Liver (tissue), 9 donors: ENCODE results near the gene STX19. TPM values are rescaled to one million over a fixed set of nuclear protein-coding genes. Genes with fewer than 3 reads are reported as not detected.

Experiments used
- DNase-seq: peaks from one replicate; pipeline ENCODE4 v3.0.0-alpha.2; 2017; ENCODE audit warnings: low spot score
- H3K27ac ChIP-seq, 2 donors: one replicate each; pipeline ENCODE4 v1.7.0; 2013; ENCODE audit warnings: inconsistent platforms in 2 of 2, low read length in 2 of 2, control low read depth in 1 of 2, low read depth in 1 of 2, mild to moderate bottlenecking in 1 of 2
- H3K27me3 ChIP-seq, 4 donors: one replicate each; pipeline versions ENCODE4 v1.6.1 to v1.7.0; 2013; ENCODE audit warnings: low read length in 3 of 4, inconsistent platforms in 1 of 4, mild to moderate bottlenecking in 1 of 4, moderate library complexity in 1 of 4; ENCODE audit not compliant: control insufficient read depth in 4 of 4, insufficient read depth in 4 of 4
- H3K36me3 ChIP-seq, 4 donors: one replicate each; pipeline versions ENCODE4 v1.6.1 to v1.7.0; 2013; ENCODE audit warnings: low read length in 3 of 4, mild to moderate bottlenecking in 3 of 4, low read depth in 1 of 4, moderate library complexity in 1 of 4; ENCODE audit not compliant: control insufficient read depth in 4 of 4, insufficient read depth in 3 of 4
- H3K4me1 ChIP-seq, 4 donors: one replicate each; pipeline versions ENCODE4 v1.6.1 to v1.7.0; 2013; ENCODE audit warnings: low read length in 3 of 4, mild to moderate bottlenecking in 3 of 4, moderate library complexity in 1 of 4; ENCODE audit not compliant: control insufficient read depth in 4 of 4, insufficient read depth in 4 of 4
- H3K4me3 ChIP-seq, 3 donors: one replicate each; pipeline versions ENCODE4 v1.6.1 to v1.7.0; 2013; ENCODE audit warnings: low read length in 3 of 3, control low read depth in 1 of 3, low read depth in 1 of 3, mild to moderate bottlenecking in 1 of 3
- H3K9ac ChIP-seq, 2 donors: one replicate each; pipeline ENCODE4 v1.7.0; 2013; ENCODE audit warnings: low read length in 2 of 2, mild to moderate bottlenecking in 2 of 2, moderate library complexity in 2 of 2, control low read depth in 1 of 2, low read depth in 1 of 2
- H3K9me3 ChIP-seq, 4 donors: one replicate each; pipeline versions ENCODE4 v1.6.1 to v1.7.0; 2013; ENCODE audit warnings: low read length in 3 of 4; ENCODE audit not compliant: control insufficient read depth in 4 of 4
- FOXA1 ChIP-seq: IDR thresholded peaks from 2 replicates; pipeline ENCODE4 v1.6.1; 2016; ENCODE audit warnings: antibody characterized with exemption
- FOXA2 ChIP-seq: IDR thresholded peaks from 2 replicates; pipeline ENCODE4 v1.6.1; 2016; ENCODE audit warnings: antibody characterized with exemption
- GABPA ChIP-seq, 2 donors: IDR thresholded peaks in 1 of 2; conservative IDR thresholded peaks in 1 of 2; 2 replicates each; pipeline ENCODE4 v1.6.1; 2016; ENCODE audit warnings: antibody characterized with exemption in 2 of 2, mild to moderate bottlenecking in 1 of 2, moderate library complexity in 1 of 2
- HNF4A ChIP-seq, 2 donors: conservative IDR thresholded peaks; 2 replicates each; pipeline ENCODE4 v1.6.1; 2016; ENCODE audit warnings: antibody characterized with exemption in 2 of 2, mild to moderate bottlenecking in 2 of 2
- JUND ChIP-seq, 2 donors: IDR thresholded peaks; 2 replicates each; pipeline ENCODE4 v1.6.1; 2016; ENCODE audit warnings: antibody characterized with exemption in 2 of 2
- RAD21 ChIP-seq, 2 donors: IDR thresholded peaks; 2 replicates each; pipeline ENCODE4 v1.6.1; 2016; ENCODE audit warnings: antibody characterized with exemption in 2 of 2, mild to moderate bottlenecking in 2 of 2
- RXRA ChIP-seq, 2 donors: IDR thresholded peaks; 2 replicates each; pipeline ENCODE4 v1.6.1; 2017 to 2018; ENCODE audit warnings: antibody characterized with exemption in 2 of 2, mild to moderate bottlenecking in 1 of 2
- SP1 ChIP-seq: IDR thresholded peaks from 2 replicates; pipeline ENCODE4 v1.6.1; 2018; ENCODE audit warnings: antibody characterized with exemption, mild to moderate bottlenecking
- TAF1 ChIP-seq: conservative IDR thresholded peaks from 2 replicates; pipeline ENCODE4 v1.6.1; 2016; ENCODE audit warnings: antibody characterized with exemption, mild to moderate bottlenecking
- YY1 ChIP-seq: IDR thresholded peaks from 2 replicates; pipeline ENCODE4 v1.6.1; 2016; ENCODE audit warnings: antibody characterized with exemption, mild to moderate bottlenecking
- WGBS: extraction: QIAGEN DNeasy Blood & Tissue Kit; methylation state at CpG from one replicate; pipeline ENCODE4 v1.1.7; 2013; 5-methylcytosine and 5-hydroxymethylcytosine counted together
- polyA plus RNA-seq, 2 donors: library from polyadenylated mRNA; stranded (reverse) in 1 of 2; unstranded in 1 of 2; fragments of 200-250 nt in 1 of 2; fragments of >200 nt in 1 of 2; fragmentation: Nextera tagmentation in 1 of 2; extraction: Ambion mirVana in 1 of 2; gene quantifications; one replicate each; pipeline versions ENCODE4 v1.2.1 to v1.2.3, GENCODE V29; 2013 to 2015
- total RNA-seq, 2 donors: library from RNA; depleted of rRNA; stranded (reverse); fragments of >200 nt; gene quantifications; one replicate each; pipeline ENCODE4 v1.2.3, GENCODE V29; 2014
- TF ChIP-seq, protein P1 (sequence below): IDR thresholded peaks from 2 replicates; pipeline ENCODE4 v1.6.1; 2016; ENCODE audit warnings: antibody characterized with exemption, mild to moderate bottlenecking
- TF ChIP-seq, protein P2 (sequence below): IDR thresholded peaks from 2 replicates; pipeline ENCODE4 v1.6.1; 2016; ENCODE audit warnings: antibody characterized with exemption
- TF ChIP-seq, protein P3 (sequence below): IDR thresholded peaks from 2 replicates; pipeline ENCODE4 v1.6.1; 2016; ENCODE audit warnings: antibody characterized with exemption
- TF ChIP-seq, protein P4 (sequence below): IDR thresholded peaks from 2 replicates; pipeline ENCODE4 v1.6.1; 2016; ENCODE audit warnings: antibody characterized with exemption
- TF ChIP-seq, protein P5 (sequence below): fragments of 150-350 bp; IDR thresholded peaks from 2 replicates; pipeline ENCODE4 v1.5.1; 2017; ENCODE audit warnings: improper control_type of control experiment, low read depth, low read length; ENCODE audit not compliant: missing input control
- donor health status: healthy.
- donor health status: healthy.
- donor health status: healthy.
- donor health status: healthy.
- donor health status: healthy.

STX19 gene
- total and polyA plus RNA-seq, 4 donors: 0.18 TPM; not detected in 3

DNA sequence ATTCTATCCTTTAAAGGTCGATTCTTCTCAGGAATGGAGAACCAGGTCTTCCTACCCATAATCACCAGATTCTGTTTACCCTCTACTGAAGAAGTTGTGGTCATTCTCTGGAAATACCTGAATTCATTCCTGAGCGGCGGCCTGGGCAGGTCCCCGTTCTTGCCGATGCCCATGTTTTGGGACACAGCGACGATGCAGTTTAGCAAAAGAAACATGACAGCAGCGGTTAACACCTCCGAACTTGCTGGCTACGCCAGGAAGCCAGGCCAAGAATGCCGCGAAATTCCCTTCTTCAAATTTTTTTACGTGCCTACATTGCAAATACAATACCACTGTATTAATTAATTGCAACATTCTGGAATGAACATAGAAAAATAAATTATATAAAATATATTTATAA is 32.9 kb upstream of the STX19 start:
- Histone ChIP-seq H3K27ac (no peak overlapping the region), H3K36me3 (peaks cover 0 to 7% (median 5%) of the 10 kb centered on the region in 4 donors), H3K9ac (no peak overlapping the region), H3K27me3 (no peaks in the 10 kb centered on the region), H3K4me1 (peaks cover 0 to 19% (median 13%) of the 10 kb centered on the region in 4 donors), H3K4me3 (no peak overlapping the region), H3K9me3 (no peaks in the 10 kb centered on the region)
- TF ChIP-seq FOXA1 (no peak), GABPA (IDR thresholded peaks at IDR 0.05 in 1 of 2, conservative IDR thresholded peaks at IDR 0.05 in 1 of 2) (no peak), FOXA2 (no peak)
- TF ChIP-seq, protein P1, sequence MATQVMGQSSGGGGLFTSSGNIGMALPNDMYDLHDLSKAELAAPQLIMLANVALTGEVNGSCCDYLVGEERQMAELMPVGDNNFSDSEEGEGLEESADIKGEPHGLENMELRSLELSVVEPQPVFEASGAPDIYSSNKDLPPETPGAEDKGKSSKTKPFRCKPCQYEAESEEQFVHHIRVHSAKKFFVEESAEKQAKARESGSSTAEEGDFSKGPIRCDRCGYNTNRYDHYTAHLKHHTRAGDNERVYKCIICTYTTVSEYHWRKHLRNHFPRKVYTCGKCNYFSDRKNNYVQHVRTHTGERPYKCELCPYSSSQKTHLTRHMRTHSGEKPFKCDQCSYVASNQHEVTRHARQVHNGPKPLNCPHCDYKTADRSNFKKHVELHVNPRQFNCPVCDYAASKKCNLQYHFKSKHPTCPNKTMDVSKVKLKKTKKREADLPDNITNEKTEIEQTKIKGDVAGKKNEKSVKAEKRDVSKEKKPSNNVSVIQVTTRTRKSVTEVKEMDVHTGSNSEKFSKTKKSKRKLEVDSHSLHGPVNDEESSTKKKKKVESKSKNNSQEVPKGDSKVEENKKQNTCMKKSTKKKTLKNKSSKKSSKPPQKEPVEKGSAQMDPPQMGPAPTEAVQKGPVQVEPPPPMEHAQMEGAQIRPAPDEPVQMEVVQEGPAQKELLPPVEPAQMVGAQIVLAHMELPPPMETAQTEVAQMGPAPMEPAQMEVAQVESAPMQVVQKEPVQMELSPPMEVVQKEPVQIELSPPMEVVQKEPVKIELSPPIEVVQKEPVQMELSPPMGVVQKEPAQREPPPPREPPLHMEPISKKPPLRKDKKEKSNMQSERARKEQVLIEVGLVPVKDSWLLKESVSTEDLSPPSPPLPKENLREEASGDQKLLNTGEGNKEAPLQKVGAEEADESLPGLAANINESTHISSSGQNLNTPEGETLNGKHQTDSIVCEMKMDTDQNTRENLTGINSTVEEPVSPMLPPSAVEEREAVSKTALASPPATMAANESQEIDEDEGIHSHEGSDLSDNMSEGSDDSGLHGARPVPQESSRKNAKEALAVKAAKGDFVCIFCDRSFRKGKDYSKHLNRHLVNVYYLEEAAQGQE: no peak
- TF ChIP-seq, protein P2, sequence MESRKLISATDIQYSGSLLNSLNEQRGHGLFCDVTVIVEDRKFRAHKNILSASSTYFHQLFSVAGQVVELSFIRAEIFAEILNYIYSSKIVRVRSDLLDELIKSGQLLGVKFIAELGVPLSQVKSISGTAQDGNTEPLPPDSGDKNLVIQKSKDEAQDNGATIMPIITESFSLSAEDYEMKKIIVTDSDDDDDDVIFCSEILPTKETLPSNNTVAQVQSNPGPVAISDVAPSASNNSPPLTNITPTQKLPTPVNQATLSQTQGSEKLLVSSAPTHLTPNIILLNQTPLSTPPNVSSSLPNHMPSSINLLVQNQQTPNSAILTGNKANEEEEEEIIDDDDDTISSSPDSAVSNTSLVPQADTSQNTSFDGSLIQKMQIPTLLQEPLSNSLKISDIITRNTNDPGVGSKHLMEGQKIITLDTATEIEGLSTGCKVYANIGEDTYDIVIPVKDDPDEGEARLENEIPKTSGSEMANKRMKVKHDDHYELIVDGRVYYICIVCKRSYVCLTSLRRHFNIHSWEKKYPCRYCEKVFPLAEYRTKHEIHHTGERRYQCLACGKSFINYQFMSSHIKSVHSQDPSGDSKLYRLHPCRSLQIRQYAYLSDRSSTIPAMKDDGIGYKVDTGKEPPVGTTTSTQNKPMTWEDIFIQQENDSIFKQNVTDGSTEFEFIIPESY: no peak
- WGBS: 97% methylated on average over 13 of the region's 13 CpGs
- no peak for DNase-seq

DNA sequence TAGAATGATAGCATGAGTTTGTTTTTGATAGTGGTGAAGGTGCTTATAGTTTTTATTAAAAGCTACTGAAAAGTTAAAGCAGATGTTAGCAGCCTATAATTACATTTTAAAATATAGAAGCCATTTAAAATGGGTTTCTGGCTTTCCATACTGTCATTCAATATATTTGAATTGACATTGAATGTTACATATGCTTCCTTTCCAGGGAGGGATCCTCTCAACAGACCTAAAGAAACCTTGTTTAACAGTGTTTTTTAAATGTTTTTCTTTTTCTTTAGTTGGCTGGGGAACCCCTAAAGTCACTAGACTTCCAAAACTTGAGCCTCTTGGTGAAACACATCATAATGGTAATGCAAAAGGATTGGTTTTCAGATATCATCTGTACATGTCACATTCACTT is 22.1 kb upstream of the STX19 start:
- H3K9me3 ChIP-seq: no peaks in the 10 kb centered on the region
- H3K4me1 ChIP-seq: no peaks in the 10 kb centered on the region
- H3K27me3 ChIP-seq: no peaks in the 10 kb centered on the region
- TF ChIP-seq FOXA2 (no peak), SP1 (no peak), RXRA (IDR thresholded peaks at IDR 0.05) (no peak), JUND (IDR thresholded peaks at IDR 0.05) (no peak), HNF4A (conservative IDR thresholded peaks at IDR 0.05) (no peak), TAF1 (no peak), YY1 (no peak), RAD21 (IDR thresholded peaks at IDR 0.05) (no peak)
- TF ChIP-seq, protein P3, sequence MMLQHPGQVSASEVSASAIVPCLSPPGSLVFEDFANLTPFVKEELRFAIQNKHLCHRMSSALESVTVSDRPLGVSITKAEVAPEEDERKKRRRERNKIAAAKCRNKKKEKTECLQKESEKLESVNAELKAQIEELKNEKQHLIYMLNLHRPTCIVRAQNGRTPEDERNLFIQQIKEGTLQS: no peak
- TF ChIP-seq, protein P1: no peak
- TF ChIP-seq, protein P2: no peak
- TF ChIP-seq, protein P4, sequence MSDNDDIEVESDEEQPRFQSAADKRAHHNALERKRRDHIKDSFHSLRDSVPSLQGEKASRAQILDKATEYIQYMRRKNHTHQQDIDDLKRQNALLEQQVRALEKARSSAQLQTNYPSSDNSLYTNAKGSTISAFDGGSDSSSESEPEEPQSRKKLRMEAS: no peak
- TF ChIP-seq, protein P5, sequence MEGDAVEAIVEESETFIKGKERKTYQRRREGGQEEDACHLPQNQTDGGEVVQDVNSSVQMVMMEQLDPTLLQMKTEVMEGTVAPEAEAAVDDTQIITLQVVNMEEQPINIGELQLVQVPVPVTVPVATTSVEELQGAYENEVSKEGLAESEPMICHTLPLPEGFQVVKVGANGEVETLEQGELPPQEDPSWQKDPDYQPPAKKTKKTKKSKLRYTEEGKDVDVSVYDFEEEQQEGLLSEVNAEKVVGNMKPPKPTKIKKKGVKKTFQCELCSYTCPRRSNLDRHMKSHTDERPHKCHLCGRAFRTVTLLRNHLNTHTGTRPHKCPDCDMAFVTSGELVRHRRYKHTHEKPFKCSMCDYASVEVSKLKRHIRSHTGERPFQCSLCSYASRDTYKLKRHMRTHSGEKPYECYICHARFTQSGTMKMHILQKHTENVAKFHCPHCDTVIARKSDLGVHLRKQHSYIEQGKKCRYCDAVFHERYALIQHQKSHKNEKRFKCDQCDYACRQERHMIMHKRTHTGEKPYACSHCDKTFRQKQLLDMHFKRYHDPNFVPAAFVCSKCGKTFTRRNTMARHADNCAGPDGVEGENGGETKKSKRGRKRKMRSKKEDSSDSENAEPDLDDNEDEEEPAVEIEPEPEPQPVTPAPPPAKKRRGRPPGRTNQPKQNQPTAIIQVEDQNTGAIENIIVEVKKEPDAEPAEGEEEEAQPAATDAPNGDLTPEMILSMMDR: no peak
- H3K9ac ChIP-seq: no peak overlapping the region
- DNase-seq: no peak
- H3K36me3 ChIP-seq: no peaks in the 10 kb centered on the region
- H3K4me3 ChIP-seq: no peak overlapping the region
- H3K27ac ChIP-seq: no peak overlapping the region
